Adrenal gland (tissue), 12 donors: ENCODE measurements around the gene PPM1E. TPM values are rescaled to one million over a fixed set of nuclear protein-coding genes. Genes with fewer than 3 reads are reported as not detected.

Source experiments
- DNase-seq, 7 donors: peaks; one replicate each; pipeline ENCODE4 v3.0.0-alpha.2; 2019 to 2020
- H3K27ac ChIP-seq, 5 donors: fragments of 200-600 bp; sonication (generic) in 4 of 5; 1 replicate in 3 of 5; 2 replicates in 2 of 5; pipeline versions ENCODE4 v1.5.1 to v1.8.0; 2016 to 2020; ENCODE audit warnings: mild to moderate bottlenecking in 1 of 5
- H3K27me3 ChIP-seq: fragments of 200-600 bp; 2 replicates; pipeline ENCODE4 v1.8.0; 2021
- H3K36me3 ChIP-seq, 2 donors: fragments of 200-600 bp; replicated peaks in 1 of 2; 1 replicate in 1 of 2; 2 replicates in 1 of 2; pipeline versions ENCODE4 v1.5.1 to v1.8.0; 2018 to 2022
- H3K4me1 ChIP-seq, 2 donors: fragments of 200-600 bp; replicated peaks in 1 of 2; 1 replicate in 1 of 2; 2 replicates in 1 of 2; pipeline versions ENCODE4 v1.5.1 to v1.8.0; 2018 to 2021
- H3K4me3 ChIP-seq, 4 donors: fragments of 200-600 bp; sonication (generic) in 3 of 4; one replicate each; pipeline ENCODE4 v1.5.1; 2016 to 2018
- H3K9me3 ChIP-seq, 3 donors: fragments of 200-600 bp; sonication (generic) in 1 of 3; replicated peaks in 1 of 3; 1 replicate in 2 of 3; 2 replicates in 1 of 3; pipeline versions ENCODE4 v1.5.1 to v1.8.0; 2016 to 2021
- POLR2A ChIP-seq, 2 donors: fragments of 450-650 bp; IDR thresholded peaks; one replicate each; pipeline ENCODE4 v1.6.1; 2017; ENCODE audit warnings: antibody characterized with exemption in 2 of 2, mild to moderate bottlenecking in 2 of 2, moderate library complexity in 1 of 2
- WGBS, 4 donors: extraction: QIAGEN DNeasy Blood & Tissue Kit in 2 of 4; methylation state at CpG; one replicate each; pipeline versions ENCODE4 v1.1.5 to v1.1.7; 2013 to 2017; 5-methylcytosine and 5-hydroxymethylcytosine counted together
- intact Hi-C, 2 donors: fragments of 100-400 bp; cut with DNase I; formaldehyde crosslinking; loops; one replicate each; pipeline versions ENCODE4 v1.14.1 to v1.15.0; 2022 to 2023
- polyA plus RNA-seq, 3 donors: library from polyadenylated mRNA; stranded (reverse); fragments of 200-250 nt in 2 of 3; fragments of 350-450 nt in 1 of 3; fragmentation: Illumina TruSeq in 1 of 3; extraction: RNeasy Lipid Tissue Mini Kit (QIAGEN cat#74804) in 1 of 3; gene quantifications; one replicate each; pipeline ENCODE4 v1.2.3, GENCODE V29; 2013 to 2014
- total RNA-seq, 9 donors: library from RNA; depleted of rRNA in 4 of 9; stranded (reverse); fragments of >200 nt in 4 of 9; fragments of 120-200 nt in 1 of 9; fragmentation: NEBNext Ultra II Directional in 1 of 9; extraction: Animal tissue kit (Norgen Biotek cat#: 25700) in 1 of 9; gene quantifications; one replicate each; pipeline versions ENCODE4 v1.1.0 to v1.2.4, GENCODE V29; 2013 to 2023
- TF ChIP-seq, protein P1 (sequence below), 6 experiments: fragments of 450-650 bp in 4 of 6; fragments of 200-600 bp in 2 of 6; sonication (generic) in 1 of 6; IDR thresholded peaks; 1 replicate in 5 of 6; 2 replicates in 1 of 6; pipeline versions ENCODE4 v1.5.1 to v1.8.0; 2016 to 2021; ENCODE audit warnings: antibody characterized with exemption in 6 of 6, mild to moderate bottlenecking in 2 of 6, moderate library complexity in 1 of 6
- donor health status: healthy with polysubstance abuse.
- donor health status: Bipolar disorder and iron deficiency.
- donor health status: DM: yes; HTN: yes; CAD: no.
- donor health status: DM: no; HTN: no; CAD: no.
- donor health status: DM: no; HTN: no; CAD: no.
- donor health status: DM: yes; HTN: yes; CAD: no.

Gene PPM1E
- total and polyA plus RNA-seq, 12 donors = 1.8 to 22.7 (median 11.3) TPM

- Histone ChIP-seq H3K27me3 (no peaks in the 10 kb centered on the region), H3K4me1 (peaks cover 9 to 19% of the 10 kb centered on the region in 2 donors), H3K27ac (no peak overlapping the region), H3K9me3 (no peaks in the 10 kb centered on the region), H3K4me3 (no peak overlapping the region), H3K36me3 (no peaks in the 10 kb centered on the region)
- no peak for DNase-seq
- TF ChIP-seq, protein P1, sequence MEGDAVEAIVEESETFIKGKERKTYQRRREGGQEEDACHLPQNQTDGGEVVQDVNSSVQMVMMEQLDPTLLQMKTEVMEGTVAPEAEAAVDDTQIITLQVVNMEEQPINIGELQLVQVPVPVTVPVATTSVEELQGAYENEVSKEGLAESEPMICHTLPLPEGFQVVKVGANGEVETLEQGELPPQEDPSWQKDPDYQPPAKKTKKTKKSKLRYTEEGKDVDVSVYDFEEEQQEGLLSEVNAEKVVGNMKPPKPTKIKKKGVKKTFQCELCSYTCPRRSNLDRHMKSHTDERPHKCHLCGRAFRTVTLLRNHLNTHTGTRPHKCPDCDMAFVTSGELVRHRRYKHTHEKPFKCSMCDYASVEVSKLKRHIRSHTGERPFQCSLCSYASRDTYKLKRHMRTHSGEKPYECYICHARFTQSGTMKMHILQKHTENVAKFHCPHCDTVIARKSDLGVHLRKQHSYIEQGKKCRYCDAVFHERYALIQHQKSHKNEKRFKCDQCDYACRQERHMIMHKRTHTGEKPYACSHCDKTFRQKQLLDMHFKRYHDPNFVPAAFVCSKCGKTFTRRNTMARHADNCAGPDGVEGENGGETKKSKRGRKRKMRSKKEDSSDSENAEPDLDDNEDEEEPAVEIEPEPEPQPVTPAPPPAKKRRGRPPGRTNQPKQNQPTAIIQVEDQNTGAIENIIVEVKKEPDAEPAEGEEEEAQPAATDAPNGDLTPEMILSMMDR (IDR thresholded peaks at IDR 0.05) = no peak
- no peak for TF ChIP-seq POLR2A (IDR thresholded peaks at IDR 0.05)
- intact Hi-C loops = loop anchor here in 1 of 2 donors (10.0 kb wide), 1 partner anchor 479 kb away; no protein-coding TSS in a partner anchor
- 94 to 100% (median 96%) methylated on average over 1 of the region's 1 CpG for WGBS, 4 donors
Measured at GRCh38 chr17:59003860-59004259, 248.2 kb downstream of the PPM1E start.

DNA sequence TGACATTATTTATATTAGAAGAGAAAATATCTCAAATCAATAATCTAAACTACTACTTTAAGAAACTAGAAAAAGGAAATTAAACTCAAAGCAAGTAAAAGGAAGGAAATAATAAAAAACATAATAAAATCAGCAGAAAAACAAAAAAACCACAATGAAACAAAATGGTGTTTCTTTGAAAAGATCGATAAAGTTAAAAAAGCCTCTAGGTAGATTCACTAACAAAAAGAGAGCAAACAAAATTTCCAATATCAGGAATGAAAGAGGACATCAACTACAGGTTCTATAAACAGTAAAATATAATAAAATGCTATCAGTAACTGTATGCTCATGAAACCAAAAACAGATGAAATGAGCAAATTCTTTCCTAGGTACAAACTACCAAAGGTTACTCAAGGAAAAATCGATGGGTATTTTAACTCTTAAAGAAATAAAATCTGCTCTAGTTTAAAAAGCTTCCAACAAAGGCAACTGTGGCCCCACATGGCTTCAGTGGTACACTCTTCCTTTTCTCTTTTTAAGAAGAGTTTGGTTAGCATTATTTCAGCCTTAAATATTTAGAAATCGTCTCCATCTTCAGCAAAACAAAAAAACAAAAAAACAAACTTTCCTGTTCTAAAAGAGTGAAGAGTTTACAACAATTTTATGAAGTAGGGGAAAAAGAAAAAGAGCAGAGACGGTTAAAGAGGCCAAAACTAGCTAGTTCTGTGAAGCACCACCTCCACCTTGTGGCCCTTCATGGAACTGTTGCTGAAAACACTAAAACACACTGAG, 248.9 kb downstream of the PPM1E start:
- H3K4me1 ChIP-seq = peaks cover 9 to 15% of the 10 kb centered on the region in 2 donors
- no peak overlapping the region for H3K27ac ChIP-seq
- intact Hi-C loops = loop anchor here (5.0 to 10.0 kb wide), 3 partner anchors 292 to 480 kb away; no protein-coding TSS in a partner anchor
- no peak overlapping the region for H3K4me3 ChIP-seq
- no peaks in the 10 kb centered on the region for H3K36me3 ChIP-seq
- no peaks in the 10 kb centered on the region for H3K9me3 ChIP-seq
- TF ChIP-seq POLR2A (IDR thresholded peaks at IDR 0.05) = no peak
- TF ChIP-seq, protein P1 (IDR thresholded peaks at IDR 0.05) = peak; percentile 92 to 98 (median 96)
- DNase-seq = peak; percentile 48 to 88 (median 73)
- WGBS, 4 donors = 17 to 21% (median 20%) methylated on average over 4 of the region's 4 CpGs
- H3K27me3 ChIP-seq = no peaks in the 10 kb centered on the region

GRCh38 chr17:59007995-59008394, 252.3 kb downstream of the PPM1E start:
- TF ChIP-seq POLR2A (IDR thresholded peaks at IDR 0.05) = no peak
- TF ChIP-seq, protein P1 (IDR thresholded peaks at IDR 0.05) = no peak
- intact Hi-C loops = loop anchor here (2.0 to 10.0 kb wide), 4 partner anchors 296 to 483 kb away; no protein-coding TSS in a partner anchor
- Histone ChIP-seq H3K4me3 (no peak overlapping the region), H3K9me3 (no peaks in the 10 kb centered on the region), H3K36me3 (peaks cover 0 to 12% of the 10 kb centered on the region in 2 donors), H3K27me3 (no peaks in the 10 kb centered on the region), H3K27ac (no peak overlapping the region), H3K4me1 (no peaks in the 10 kb centered on the region)
- DNase-seq = no peak
- WGBS, 4 donors = 71 to 82% (median 76%) methylated on average over 2 of the region's 2 CpGs

GRCh38 chr17:59008737-59009136, 253.1 kb downstream of the PPM1E start:
- no peaks in the 10 kb centered on the region for H3K4me1 ChIP-seq
- TF ChIP-seq, protein P1 (IDR thresholded peaks at IDR 0.05) = no peak
- no peak for TF ChIP-seq POLR2A (IDR thresholded peaks at IDR 0.05)
- H3K4me3 ChIP-seq = no peak overlapping the region
- DNase-seq = no peak
- no peaks in the 10 kb centered on the region for H3K9me3 ChIP-seq
- H3K27me3 ChIP-seq = no peaks in the 10 kb centered on the region
- 96 to 100% (median 97%) methylated on average over 2 of the region's 2 CpGs for WGBS, 4 donors
- no peak overlapping the region for H3K27ac ChIP-seq
- peaks cover 0 to 12% of the 10 kb centered on the region in 2 donors for H3K36me3 ChIP-seq
- intact Hi-C loops = loop anchor here (5.0 to 10.0 kb wide), 3 partner anchors 296 to 484 kb away; no protein-coding TSS in a partner anchor
